Stimulated activated CD4-positive, alpha-beta T cell treated with anti-CD3 and anti-CD28 coated beads, Interleukin-1b, Interleukin-23, amount 100 ng/mL, for 1 hour (primary cell): ENCODE data around the gene FBXO36.

Source experiments
- DNase-seq, 2 donors: peaks; one replicate each; pipeline ENCODE4 v3.0.0-alpha.2; 2020; ENCODE audit warnings: low read depth in 2 of 2

FBXO36 gene

GRCh38 chr2:229969921-229970320, 47.6 kb downstream of the FBXO36 start:
- DNase-seq = no peak

GRCh38 chr2:229970406-229970805, 48.1 kb downstream of the FBXO36 start:
- DNase-seq = no peak

- DNase-seq = no peak
Observed at GRCh38 chr2:229971298-229971790, 49.0 kb downstream of the FBXO36 start.

- DNase-seq = no peak
Observed at GRCh38 chr2:229974266-229974665, 52.0 kb downstream of the FBXO36 start.

GRCh38 chr2:229980431-229981184, 58.3 kb downstream of the FBXO36 start:
- DNase-seq = no peak

GRCh38 chr2:229993236-229993635, 70.9 kb downstream of the FBXO36 start:
- no peak for DNase-seq

- no peak for DNase-seq
Observed at GRCh38 chr2:229996320-229996719, 74.0 kb downstream of the FBXO36 start.

- no peak for DNase-seq
Observed at GRCh38 chr2:229997565-229997964, 75.3 kb downstream of the FBXO36 start.

GRCh38 chr2:230000118-230000841, 78.0 kb downstream of the FBXO36 start:
- DNase-seq = no peak

GRCh38 chr2:230007931-230008707, 85.8 kb downstream of the FBXO36 start:
- DNase-seq = peak; percentile 49 to 86

- DNase-seq = no peak
Observed at GRCh38 chr2:230008708-230009066, 86.4 kb downstream of the FBXO36 start.

GRCh38 chr2:230010501-230010900, 88.2 kb downstream of the FBXO36 start:
- no peak for DNase-seq

GRCh38 chr2:230011617-230012016, 89.3 kb downstream of the FBXO36 start:
- DNase-seq = no peak

- no peak for DNase-seq
Observed at GRCh38 chr2:230012267-230012884, 90.1 kb downstream of the FBXO36 start.

GRCh38 chr2:230016844-230017243, 94.5 kb downstream of the FBXO36 start:
- DNase-seq = no peak

- no peak for DNase-seq
Observed at GRCh38 chr2:230018153-230018552, 95.8 kb downstream of the FBXO36 start.

GRCh38 chr2:230019742-230020141, 97.4 kb downstream of the FBXO36 start:
- no peak for DNase-seq

GRCh38 chr2:230023313-230023712, 101.0 kb downstream of the FBXO36 start:
- no peak for DNase-seq

GRCh38 chr2:230042195-230042594, 119.9 kb downstream of the FBXO36 start:
- DNase-seq = no peak

- no peak for DNase-seq
Observed at GRCh38 chr2:230043025-230043424, 120.7 kb downstream of the FBXO36 start.

- DNase-seq = no peak
Observed at GRCh38 chr2:230043461-230043860, 121.2 kb downstream of the FBXO36 start.

GRCh38 chr2:230046491-230046890, 124.2 kb downstream of the FBXO36 start:
- no peak for DNase-seq
